BE2C (cell line): ENCODE measurements around the gene IL1F10.
"Not testable (repeated sequence)": the region's sequence is repeated elsewhere in the genome, so short reads cannot be mapped to it uniquely, and the experiment has no call there.

Experiments used
- DNase-seq: peaks from one replicate; pipeline ENCODE4 v3.0.0-alpha.2; 2020
- H3K27me3 ChIP-seq: fragments of 250-450 bp; sonication (Bioruptor Pico); 2 replicates; pipeline ENCODE4 v1.5.1; 2020; ENCODE audit warnings: mild to moderate bottlenecking
- H3K36me3 ChIP-seq: fragments of 250-450 bp; sonication (Bioruptor Pico); 2 replicates; pipeline ENCODE4 v1.5.1; 2020; ENCODE audit warnings: mild to moderate bottlenecking
- H3K4me1 ChIP-seq: fragments of 250-450 bp; sonication (Bioruptor Pico); 2 replicates; pipeline ENCODE4 v1.5.1; 2020
- H3K4me3 ChIP-seq: 2 replicates; pipeline ENCODE4 v1.5.1; 2011; ENCODE audit warnings: low read depth, low read length
- H3K9me3 ChIP-seq: fragments of 250-450 bp; sonication (Bioruptor Pico); 2 replicates; pipeline ENCODE4 v1.5.1; 2020
- TF ChIP-seq, protein P1 (sequence below): IDR thresholded peaks from 2 replicates; pipeline ENCODE4 v1.5.1; 2012; ENCODE audit warnings: mild to moderate bottlenecking, low read depth, low read length

Gene IL1F10

DNA sequence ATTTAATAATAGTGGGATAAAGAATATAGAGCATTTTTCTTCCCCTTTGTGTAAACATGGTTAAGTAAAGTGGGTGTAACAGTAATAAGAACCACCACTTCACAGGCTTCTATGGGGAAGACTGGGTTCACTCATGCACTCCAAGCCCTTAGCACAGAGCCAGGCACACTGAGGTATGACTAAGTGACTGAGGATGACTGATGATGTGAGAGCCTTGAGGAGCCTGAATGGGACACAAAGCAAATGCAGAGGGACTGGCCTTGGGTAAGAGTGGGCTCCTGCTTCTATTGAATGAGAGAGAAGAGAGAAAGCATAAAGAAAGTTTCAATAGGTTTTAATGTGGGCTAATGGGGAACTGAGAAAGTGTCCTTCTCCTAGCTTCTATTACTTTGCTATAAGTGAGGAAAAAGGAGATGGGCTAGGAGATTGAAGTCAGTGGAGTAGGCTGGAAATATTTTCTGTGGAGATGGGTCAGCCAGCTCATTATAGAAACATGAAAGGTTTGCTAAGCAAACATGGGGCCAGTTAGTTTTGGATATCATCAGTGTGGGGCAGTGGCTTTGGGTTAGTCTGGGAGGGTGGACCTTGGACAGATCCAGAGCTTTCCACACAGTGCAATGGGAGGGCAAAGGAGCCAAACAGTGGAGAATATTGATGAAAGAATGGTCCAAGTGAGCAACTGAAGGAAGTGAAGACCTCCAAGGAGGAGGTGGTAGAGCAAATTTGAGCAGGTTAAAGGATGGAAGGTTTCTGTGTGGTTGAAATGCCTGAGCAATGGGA is 20.6 kb downstream of the IL1F10 start:
- Histone ChIP-seq H3K4me1 (no peaks in the 10 kb centered on the region), H3K9me3 (no peaks in the 10 kb centered on the region), H3K27me3 (no peaks in the 10 kb centered on the region), H3K4me3 (no peak overlapping the region), H3K36me3 (no peaks in the 10 kb centered on the region)
- TF ChIP-seq, protein P1, sequence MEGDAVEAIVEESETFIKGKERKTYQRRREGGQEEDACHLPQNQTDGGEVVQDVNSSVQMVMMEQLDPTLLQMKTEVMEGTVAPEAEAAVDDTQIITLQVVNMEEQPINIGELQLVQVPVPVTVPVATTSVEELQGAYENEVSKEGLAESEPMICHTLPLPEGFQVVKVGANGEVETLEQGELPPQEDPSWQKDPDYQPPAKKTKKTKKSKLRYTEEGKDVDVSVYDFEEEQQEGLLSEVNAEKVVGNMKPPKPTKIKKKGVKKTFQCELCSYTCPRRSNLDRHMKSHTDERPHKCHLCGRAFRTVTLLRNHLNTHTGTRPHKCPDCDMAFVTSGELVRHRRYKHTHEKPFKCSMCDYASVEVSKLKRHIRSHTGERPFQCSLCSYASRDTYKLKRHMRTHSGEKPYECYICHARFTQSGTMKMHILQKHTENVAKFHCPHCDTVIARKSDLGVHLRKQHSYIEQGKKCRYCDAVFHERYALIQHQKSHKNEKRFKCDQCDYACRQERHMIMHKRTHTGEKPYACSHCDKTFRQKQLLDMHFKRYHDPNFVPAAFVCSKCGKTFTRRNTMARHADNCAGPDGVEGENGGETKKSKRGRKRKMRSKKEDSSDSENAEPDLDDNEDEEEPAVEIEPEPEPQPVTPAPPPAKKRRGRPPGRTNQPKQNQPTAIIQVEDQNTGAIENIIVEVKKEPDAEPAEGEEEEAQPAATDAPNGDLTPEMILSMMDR: no peak
- DNase-seq: no peak

DNA sequence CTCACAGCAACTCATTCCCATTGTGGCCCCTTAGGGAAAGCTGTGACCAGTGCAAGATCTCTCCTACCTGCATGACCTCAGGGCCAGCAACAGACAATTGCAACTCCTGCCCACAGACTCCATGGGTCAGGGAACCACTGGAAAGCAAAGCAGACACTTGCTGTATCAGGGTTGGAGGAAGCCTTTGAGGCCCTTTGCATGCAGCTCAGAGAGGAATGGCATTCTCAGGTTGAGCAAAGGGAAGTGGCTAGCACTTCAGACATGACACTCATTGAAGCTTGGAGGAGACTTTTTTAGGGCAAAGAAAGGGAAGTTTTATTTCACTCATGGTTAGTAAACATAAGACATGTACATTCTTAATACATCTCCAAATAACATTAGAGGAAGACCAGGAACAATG is 22.1 kb downstream of the IL1F10 start:
- Histone ChIP-seq H3K9me3 (no peaks in the 10 kb centered on the region), H3K36me3 (no peaks in the 10 kb centered on the region), H3K4me1 (no peaks in the 10 kb centered on the region), H3K4me3 (no peak overlapping the region), H3K27me3 (no peaks in the 10 kb centered on the region)
- DNase-seq: no peak
- TF ChIP-seq, protein P1: no peak

DNA sequence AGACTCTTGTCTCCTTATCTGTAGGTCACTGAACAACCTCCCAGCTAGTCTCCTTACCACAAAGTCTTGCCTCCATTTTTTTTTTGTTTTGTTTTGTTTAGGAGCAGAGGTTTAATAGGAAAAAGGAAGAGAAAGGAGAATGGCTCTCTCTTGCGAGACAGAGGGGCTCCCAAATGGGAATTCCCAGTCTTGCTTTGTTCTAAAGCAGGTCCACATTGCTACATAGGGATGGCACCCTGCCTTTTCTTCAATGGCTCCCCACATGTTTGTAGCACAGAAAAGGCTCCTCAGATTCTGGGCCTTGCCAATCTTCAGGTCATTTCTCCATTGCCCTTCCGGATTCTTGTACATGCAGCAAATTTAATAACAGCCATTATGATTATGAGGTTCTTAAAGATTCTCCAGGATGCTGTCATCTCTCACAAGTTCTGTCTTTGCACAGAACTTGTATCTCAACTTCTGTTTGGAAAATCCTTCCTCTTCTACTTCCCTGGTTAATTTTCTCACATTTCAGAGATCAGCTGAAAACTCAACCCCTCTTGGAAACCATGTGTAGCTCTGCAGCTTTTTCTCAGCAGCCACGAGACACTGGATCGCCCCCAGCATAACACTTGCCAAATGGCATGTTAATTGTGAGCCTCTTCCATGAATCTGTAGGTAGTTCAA is 23.6 kb downstream of the IL1F10 start:
- Histone ChIP-seq H3K36me3 (no peaks in the 10 kb centered on the region), H3K9me3 (no peaks in the 10 kb centered on the region), H3K27me3 (no peaks in the 10 kb centered on the region), H3K4me3 (no peak overlapping the region), H3K4me1 (no peaks in the 10 kb centered on the region)
- no peak for DNase-seq
- TF ChIP-seq, protein P1: no peak

DNA sequence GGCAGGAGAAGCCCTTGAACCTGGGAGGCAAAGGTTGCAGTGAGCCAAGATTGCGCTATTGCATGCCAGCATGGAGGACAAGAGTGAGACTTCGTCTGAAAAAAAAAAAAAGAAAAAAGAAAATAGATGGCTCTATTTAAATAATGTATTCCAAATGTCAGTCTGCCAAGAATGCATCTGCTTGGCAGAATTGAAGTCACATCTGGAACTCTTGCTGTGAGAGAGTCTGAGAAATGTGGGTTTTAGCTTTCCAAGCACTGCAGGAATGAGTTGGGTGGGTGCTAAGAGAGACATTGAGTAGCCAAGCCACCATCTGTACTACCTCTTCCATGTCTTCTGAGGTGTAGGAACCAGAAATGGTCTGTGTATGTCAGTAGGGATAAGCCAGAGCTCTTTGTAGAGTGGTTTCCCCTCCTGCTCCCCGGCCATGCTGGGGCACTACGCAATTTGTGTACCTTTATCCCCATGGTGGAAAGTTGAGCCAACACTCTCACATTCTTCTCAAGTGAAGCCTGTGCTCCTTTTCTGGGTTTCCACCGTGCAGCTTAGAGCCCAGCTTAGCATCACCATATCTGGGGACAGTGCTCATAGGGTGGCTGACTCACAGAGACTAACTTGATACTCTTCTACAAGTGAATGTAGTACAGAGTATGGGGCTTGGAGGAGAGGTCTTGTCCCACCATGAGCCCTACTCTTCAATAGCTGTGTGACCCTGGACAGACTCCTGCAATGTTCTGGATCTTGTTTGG is 25.3 kb downstream of the IL1F10 start:
- H3K27me3 ChIP-seq: no peaks in the 10 kb centered on the region
- H3K4me3 ChIP-seq: no peak overlapping the region
- DNase-seq: no peak
- TF ChIP-seq, protein P1: no peak
- H3K9me3 ChIP-seq: no peaks in the 10 kb centered on the region
- no peaks in the 10 kb centered on the region for H3K4me1 ChIP-seq
- no peaks in the 10 kb centered on the region for H3K36me3 ChIP-seq

DNA sequence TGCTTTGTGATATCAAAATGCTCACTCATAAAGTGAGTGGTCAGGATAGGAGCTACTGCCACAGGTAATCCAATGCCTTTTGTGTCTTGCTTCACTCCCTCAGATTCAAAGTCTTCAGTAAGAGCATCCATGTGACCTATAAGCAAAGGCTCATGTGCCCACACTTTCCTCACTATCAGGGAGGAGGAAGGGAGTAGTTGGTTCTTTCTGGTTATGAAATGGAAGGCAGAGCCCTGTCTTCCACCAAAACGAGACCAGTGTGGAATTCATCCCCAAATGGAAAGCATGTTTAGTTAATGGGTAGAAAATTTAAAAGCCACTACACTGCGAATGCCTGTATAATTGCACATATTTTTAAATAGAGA is 25.8 kb downstream of the IL1F10 start:
- Histone ChIP-seq H3K4me3 (no peak overlapping the region), H3K4me1 (no peaks in the 10 kb centered on the region), H3K27me3 (no peaks in the 10 kb centered on the region), H3K9me3 (no peaks in the 10 kb centered on the region), H3K36me3 (no peaks in the 10 kb centered on the region)
- DNase-seq: no peak
- TF ChIP-seq, protein P1: no peak

DNA sequence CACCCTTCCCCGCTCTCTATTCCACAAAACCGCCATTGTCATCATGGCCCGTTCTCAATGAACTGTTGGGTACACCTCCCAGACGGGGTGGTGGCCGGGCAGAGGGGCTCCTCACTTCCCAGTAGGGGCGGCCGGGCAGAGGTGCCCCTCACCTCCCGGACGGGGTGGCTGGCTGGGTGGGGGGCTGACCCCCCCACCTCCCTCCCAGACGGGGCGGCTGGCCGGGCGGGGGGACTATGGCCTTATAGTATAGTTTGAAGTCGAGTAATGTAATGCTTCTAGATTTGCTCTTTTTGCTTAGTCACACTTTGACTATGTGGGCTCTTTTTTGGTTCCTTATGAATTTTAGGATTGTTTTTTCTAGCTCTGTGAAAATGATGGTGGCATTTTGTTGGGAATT is 28.5 kb downstream of the IL1F10 start:
- not testable (repeated sequence) for DNase-seq, H3K9me3 ChIP-seq, H3K27me3 ChIP-seq, H3K4me3 ChIP-seq, H3K4me1 ChIP-seq, H3K36me3 ChIP-seq

DNA sequence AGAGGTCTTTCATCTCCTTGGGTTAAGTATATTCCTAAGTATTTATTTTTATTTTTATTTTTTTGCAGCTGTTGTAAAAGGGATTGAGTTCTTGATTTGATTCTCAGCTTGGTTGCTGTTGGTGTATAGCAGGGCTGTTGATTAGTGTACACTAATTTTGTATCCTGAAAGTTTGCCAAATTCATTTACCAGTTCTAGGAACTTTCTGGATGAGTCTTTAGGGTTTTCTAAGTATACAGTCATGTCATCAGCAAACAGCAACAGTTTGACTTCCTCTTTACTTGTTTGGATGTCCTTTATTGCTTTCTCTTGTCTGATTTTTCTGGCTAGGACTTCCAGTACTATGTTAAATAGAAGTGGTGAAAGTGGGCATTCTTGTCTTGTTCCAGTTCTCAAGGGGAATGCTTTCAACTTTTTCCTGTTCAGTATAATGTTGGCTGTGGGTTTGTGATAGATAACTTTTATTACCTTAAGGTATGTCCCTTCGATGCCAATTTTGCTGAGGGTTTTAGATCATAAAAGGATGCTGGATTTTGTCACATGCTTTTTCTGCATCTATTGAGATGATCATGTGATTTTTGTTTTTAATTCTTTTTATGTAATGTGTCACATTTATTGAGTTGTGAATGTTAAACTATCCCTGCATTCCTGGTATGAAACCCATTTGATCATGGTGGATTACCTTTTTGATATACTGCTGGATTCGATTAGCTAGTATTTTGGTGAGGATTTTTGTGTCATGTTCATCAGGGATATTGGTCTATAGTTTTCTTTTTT is 29.3 kb downstream of the IL1F10 start:
- H3K36me3 ChIP-seq, H3K4me1 ChIP-seq, H3K4me3 ChIP-seq, H3K27me3 ChIP-seq, DNase-seq, H3K9me3 ChIP-seq: not testable (repeated sequence)
